Endothelial cell (in vitro differentiated cells): ENCODE data around the gene TGFB1I1. TPM values are rescaled to one million over a fixed set of nuclear protein-coding genes. Genes with fewer than 3 reads are reported as not detected.
A peak's percentile ranks its signal among the peaks of the same experiment; 100 is the strongest.

ENCODE experiments used
- DNase-seq: peaks from one replicate; pipeline ENCODE4 v3.0.0; 2021; ENCODE audit warnings: low spot score
- H3K27ac Mint-ChIP-seq: one replicate; pipeline ENCODE4 v1.8.0; 2021; ENCODE audit warnings: mixed read lengths, inconsistent platforms; ENCODE audit not compliant: unreplicated experiment
- H3K27me3 Mint-ChIP-seq: one replicate; pipeline ENCODE4 v1.8.0; 2021; ENCODE audit warnings: mild to moderate bottlenecking, moderate library complexity, mixed read lengths, inconsistent platforms; ENCODE audit not compliant: unreplicated experiment
- H3K36me3 Mint-ChIP-seq: one replicate; pipeline ENCODE4 v1.8.0; 2021; ENCODE audit warnings: mild to moderate bottlenecking, low read depth, mixed read lengths, inconsistent platforms; ENCODE audit not compliant: unreplicated experiment
- H3K4me1 Mint-ChIP-seq: one replicate; pipeline ENCODE4 v1.8.0; 2021; ENCODE audit warnings: mild to moderate bottlenecking, mixed read lengths, inconsistent platforms; ENCODE audit not compliant: unreplicated experiment
- H3K4me3 Mint-ChIP-seq: one replicate; pipeline ENCODE4 v1.8.0; 2021; ENCODE audit warnings: mild to moderate bottlenecking, mixed read lengths, inconsistent platforms; ENCODE audit not compliant: unreplicated experiment
- H3K9me3 Mint-ChIP-seq: one replicate; pipeline ENCODE4 v1.8.0; 2021; ENCODE audit warnings: mixed read lengths, inconsistent platforms; ENCODE audit not compliant: unreplicated experiment
- total RNA-seq: library from RNA; stranded (reverse); fragmentation: NEBNext Ultra II Directional; extraction: Animal tissue kit (Norgen Biotek cat#: 25700); gene quantifications from one replicate; pipeline ENCODE4 v1.2.1, GENCODE V29; 2021; ENCODE audit not compliant: unreplicated experiment
- TF ChIP-seq, protein P1 (sequence below): fragments of 200-600 bp; sonication (generic); IDR thresholded peaks from one replicate; pipeline ENCODE4 v1.5.0; 2021; ENCODE audit warnings: antibody characterized with exemption; ENCODE audit not compliant: unreplicated experiment

Gene TGFB1I1
- total RNA-seq, 1 donor from 2014 or later = 42.5 TPM

DNA sequence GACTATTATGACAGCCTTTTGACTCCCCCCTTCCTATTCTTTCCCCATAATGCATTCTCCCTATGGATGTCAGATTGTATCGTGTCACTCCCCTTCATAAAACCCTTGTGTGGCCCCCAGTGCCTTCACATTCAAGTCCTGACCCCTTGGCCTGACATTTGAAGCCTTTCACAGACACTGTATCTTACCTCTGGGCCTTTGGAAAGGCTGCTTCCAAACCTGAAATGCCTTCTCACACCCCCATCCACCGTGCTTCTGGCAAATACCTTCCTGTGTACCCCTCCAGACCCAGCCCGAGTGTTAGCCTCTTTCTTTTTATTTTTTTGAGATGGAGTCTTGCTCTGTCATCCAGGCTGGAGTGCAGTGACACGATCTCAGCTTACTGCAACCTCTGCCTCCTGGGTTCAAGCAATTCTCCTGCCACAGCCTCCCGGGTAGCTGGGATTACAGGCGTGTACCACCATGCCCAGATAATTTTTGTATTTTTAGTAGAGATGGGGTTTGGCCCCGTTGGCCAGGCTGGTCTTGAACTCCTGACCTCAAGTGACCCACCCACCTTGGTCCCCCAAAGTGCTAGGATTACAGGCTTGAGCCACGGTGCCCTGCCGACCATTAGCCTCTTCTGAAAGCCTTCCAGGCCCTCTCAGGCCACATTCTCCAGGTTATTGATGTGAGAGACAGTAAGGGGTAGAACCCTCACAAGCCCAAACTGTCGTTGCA is 10.6 kb upstream of the TGFB1I1 start:
- Mint-ChIP-seq H3K4me1 (peaks cover 12% of the 10 kb centered on the region), H3K4me3 (peak overlapping the region; percentile 74), H3K36me3 (peaks cover 12% of the 10 kb centered on the region), H3K27ac (peak overlapping the region; percentile 84), H3K27me3 (peaks cover 30% of the 10 kb centered on the region), H3K9me3 (no peaks in the 10 kb centered on the region)
- no peak for DNase-seq
- TF ChIP-seq, protein P1, sequence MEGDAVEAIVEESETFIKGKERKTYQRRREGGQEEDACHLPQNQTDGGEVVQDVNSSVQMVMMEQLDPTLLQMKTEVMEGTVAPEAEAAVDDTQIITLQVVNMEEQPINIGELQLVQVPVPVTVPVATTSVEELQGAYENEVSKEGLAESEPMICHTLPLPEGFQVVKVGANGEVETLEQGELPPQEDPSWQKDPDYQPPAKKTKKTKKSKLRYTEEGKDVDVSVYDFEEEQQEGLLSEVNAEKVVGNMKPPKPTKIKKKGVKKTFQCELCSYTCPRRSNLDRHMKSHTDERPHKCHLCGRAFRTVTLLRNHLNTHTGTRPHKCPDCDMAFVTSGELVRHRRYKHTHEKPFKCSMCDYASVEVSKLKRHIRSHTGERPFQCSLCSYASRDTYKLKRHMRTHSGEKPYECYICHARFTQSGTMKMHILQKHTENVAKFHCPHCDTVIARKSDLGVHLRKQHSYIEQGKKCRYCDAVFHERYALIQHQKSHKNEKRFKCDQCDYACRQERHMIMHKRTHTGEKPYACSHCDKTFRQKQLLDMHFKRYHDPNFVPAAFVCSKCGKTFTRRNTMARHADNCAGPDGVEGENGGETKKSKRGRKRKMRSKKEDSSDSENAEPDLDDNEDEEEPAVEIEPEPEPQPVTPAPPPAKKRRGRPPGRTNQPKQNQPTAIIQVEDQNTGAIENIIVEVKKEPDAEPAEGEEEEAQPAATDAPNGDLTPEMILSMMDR = no peak

DNA sequence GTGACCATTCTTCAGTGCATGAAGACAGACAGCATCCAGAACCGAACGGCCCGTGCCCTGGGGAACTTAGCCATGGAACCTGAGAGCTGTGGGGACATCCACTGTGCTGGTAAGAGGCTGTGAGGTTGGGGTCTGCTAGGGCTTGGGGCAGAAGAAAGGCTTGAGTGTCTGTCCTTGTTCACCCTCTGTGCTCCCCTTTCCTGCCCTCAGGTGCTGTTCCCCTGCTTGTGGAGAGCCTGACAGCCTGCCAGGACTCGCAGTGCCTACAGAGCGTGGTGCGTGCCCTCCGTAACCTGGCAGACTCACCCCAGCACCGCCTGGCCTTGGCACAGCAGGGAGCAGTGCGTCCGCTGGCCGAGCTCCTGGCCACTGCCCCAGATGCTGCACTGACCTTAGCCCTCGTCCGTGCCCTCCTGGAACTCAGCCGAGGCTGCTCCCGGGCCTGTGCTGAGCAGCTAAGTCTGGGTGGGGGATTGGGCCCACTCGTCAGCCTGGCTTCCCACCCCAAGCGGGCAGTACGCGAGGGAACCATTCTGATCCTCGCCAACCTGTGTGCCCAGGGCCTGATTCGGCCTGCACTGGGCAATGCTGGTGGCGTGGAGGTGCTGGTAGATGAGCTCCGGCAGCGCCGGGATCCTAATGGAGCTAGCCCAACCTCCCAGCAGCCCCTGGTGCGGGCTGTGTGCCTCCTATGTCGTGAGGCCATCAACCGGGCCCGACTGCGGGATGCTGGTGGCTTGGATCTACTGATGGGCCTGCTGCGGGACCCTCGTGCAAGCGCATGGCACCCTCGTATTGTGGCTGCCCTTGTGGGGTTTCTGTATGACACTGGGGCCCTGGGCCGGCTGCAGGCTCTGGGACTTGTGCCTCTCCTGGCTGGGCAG is 9.8 kb upstream of the TGFB1I1 start:
- no peak overlapping the region for H3K27ac Mint-ChIP-seq
- no peak for DNase-seq
- peaks cover 13% of the 10 kb centered on the region for H3K4me1 Mint-ChIP-seq
- peaks cover 15% of the 10 kb centered on the region for H3K36me3 Mint-ChIP-seq
- H3K9me3 Mint-ChIP-seq = no peaks in the 10 kb centered on the region
- H3K27me3 Mint-ChIP-seq = peaks cover 32% of the 10 kb centered on the region
- TF ChIP-seq, protein P1 = no peak
- peak overlapping the region; percentile 74 for H3K4me3 Mint-ChIP-seq

- Mint-ChIP-seq H3K4me1 (peaks cover 15% of the 10 kb centered on the region), H3K9me3 (no peaks in the 10 kb centered on the region), H3K36me3 (peaks cover 18% of the 10 kb centered on the region), H3K27me3 (peaks cover 29% of the 10 kb centered on the region), H3K4me3 (no peak overlapping the region), H3K27ac (peak overlapping the region; percentile 72)
- TF ChIP-seq, protein P1 = no peak
- DNase-seq = no peak
These were observed 7.6 kb upstream of the TGFB1I1 start for GRCh38 chr16:31464348-31464769.

- Mint-ChIP-seq H3K27ac (no peak overlapping the region), H3K4me3 (no peak overlapping the region), H3K27me3 (peaks cover 27% of the 10 kb centered on the region), H3K36me3 (peaks cover 18% of the 10 kb centered on the region), H3K4me1 (peaks cover 14% of the 10 kb centered on the region), H3K9me3 (no peaks in the 10 kb centered on the region)
- TF ChIP-seq, protein P1 = no peak
- no peak for DNase-seq
These were observed 7.1 kb upstream of the TGFB1I1 start for GRCh38 chr16:31464781-31465260.
